Measurements from ENCODE around the gene PDGFA. TPM values are rescaled to one million over a fixed set of nuclear protein-coding genes. Genes with fewer than 3 reads are reported as not detected.
"Not testable (repeated sequence)": the region's sequence is repeated elsewhere in the genome, so short reads cannot be mapped to it uniquely, and the experiment has no call there.

Gene PDGFA
- total RNA-seq, 1 donor from 2014 or later, result 30.0 TPM

DNA sequence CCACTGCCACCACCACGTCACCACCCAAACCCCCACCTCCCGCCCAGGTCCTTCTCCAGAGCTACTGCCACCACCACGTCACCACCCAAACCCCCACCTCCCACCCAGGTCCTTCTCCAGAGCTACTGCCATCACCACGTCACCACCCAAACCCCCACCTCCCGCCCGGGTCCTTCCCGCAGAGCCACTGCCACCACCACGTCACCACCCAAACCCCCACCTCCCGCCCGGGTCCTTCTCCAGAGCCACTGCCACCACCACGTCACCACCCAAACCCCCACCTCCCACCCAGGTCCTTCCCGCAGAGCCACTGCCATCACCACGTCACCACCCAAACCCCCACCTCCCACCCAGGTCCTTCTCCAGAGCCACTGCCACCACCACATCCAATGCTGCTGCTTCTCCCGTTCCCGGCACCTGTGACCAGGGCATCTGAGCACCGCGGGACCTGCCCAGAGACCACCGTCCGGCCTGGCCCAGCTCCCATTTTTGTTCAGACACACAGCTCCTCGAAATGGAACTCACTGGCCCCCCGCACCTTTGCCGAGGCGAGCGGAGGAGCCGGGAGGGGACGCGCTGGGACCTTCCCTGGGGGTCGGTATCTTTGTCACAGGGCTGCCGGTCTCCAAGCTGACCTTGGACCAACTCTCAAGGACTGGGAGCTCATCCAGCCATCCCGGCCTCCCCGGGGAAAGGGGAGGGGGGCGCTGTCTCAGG, 32.7 kb upstream of the PDGFA start:
- DNase-seq, result not testable (repeated sequence)

DNA sequence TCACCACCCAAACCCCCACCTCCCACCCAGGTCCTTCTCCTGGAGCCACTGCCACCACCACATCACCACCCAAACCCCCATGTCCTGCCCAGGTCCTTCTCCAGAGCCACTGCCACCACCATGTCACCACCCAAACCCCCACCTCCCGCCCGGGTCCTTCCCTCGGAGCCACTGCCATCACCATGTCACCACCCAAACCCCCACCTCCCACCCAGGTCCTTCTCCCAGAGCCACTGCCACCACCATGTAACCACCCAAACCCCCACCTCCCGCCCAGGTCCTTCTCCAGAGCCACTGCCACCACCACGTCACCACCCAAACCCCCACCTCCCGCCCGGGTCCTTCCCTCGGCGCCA, 31.9 kb upstream of the PDGFA start:
- not testable (repeated sequence) for DNase-seq

DNA sequence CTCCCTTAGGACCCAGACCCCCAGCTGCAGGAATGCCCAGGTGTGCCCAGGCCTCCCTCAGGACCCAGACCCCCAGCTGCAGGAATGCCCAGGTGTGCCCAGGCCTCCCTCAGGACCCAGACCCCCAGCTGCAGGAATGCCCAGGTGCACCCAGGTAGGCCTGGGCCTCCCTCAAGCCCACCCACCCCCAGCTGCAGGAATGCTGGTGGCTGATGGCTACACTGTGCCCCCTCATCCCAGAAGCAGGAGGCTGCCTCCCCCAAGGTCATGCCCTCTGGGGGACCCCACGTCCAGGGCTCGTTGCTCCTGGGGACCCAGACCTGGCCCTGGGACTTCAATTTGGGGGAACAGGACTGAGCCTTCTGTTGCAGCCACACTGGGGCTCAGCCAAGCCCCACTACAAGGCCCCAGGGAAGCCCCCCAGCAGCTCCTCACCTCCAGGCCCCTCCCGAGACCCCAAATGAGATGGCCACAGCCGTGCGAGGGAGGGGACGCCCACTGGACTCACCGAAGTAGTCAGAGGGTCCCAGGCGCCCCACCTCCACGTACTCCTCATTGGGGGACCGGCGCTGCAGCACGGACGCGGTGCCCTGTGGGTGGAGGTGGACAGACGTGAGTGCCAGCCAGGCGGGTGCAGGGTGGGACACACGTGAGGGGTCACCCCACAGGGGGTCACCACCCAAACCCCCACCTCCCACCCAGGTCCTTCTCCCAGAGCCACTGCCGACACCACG, 31.4 kb upstream of the PDGFA start:
- DNase-seq, result no peak

DNA sequence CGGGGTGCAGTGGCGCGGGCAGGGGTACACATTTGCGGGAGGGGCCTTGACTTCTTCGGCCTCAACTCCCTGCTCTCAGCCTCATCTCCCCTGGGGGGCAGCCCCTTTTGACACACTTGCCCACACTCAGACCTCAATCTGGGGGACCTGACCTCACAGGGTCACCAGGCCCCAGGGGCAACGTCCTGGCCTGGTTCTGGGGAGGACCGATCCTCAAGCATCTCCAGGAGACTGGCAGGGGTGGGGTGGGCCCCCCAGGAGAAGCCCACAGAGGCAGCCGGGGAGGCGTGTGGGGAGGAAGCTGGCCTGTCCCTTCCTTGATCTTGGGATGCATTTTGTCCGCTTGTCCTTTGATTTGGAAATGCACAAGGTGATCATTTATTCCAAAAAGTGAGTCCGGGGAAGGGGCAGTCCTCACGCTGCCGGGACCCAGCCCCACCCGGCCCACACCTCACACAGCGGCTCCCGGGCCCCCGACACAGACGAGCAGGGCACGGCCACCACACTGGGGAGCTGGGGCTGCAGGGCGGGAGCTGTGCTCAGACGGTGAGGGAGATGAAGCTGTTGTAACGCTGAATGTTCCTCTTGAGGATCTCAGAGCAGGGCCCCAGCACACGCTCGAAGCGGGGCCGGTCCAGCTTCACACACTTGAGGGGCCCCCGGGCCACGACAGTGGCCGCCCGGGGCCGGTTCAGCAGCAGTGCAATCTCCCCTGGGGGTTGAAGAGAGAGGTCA, 30.4 kb upstream of the PDGFA start:
- DNase-seq, result no peak

DNA sequence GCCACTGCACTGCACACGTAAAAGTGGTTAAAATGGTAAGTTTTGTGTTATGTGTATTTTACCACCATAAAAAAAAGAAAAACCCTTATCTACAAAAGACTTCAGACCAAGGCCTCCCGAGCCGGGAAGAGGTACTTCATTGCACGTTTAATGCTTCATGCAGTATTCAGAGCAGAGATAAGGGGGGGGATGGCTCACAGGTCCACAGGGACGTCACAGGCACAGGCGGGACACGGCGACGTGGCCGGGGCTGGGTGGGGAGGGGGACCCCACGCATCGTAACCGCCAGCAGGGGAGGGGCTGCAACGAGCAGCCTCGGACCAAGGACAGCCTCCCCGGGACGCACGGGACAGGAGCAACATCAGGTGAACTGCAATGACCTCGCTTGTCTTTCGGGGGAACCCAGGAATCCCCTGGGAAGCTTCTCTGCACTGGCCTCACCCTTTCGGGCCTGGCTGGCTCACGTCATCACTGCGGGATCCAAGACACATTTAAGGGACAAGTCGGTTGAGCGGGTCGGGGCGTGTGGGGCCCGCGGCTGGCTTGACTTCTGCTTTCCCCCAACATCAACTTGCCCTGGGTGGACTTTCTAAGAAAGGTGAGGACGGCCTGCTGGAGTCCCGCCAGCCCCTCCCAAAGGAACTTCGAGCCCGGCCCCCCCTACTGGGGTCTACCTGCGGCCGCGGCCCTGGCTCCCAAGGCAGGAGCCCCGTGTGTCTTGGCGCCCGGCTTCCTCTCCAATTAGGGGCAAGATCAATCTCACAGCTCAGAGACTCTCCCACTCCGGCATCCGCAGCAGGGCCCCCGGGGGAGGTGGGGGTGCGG, 29.6 kb upstream of the PDGFA start:
- DNase-seq, result no peak

DNA sequence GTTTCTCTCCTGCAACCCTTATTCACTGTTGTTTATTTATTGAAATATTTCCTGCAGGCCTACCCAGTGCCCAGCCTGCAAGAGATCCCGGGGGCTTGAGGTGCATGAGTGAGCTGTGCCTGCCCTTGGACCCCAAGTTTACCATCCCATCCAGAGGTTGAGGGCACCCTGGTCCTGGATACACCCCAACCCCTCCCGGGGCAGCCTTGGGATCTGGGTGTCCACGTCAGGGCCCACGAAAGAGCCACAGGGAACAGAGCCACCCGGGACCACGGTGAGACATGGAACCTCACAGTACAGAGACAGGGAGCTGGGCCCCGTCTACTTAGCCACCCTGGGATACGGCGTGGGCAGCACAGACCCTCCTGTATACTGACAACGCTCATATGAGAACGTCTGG, 28.8 kb upstream of the PDGFA start:
- DNase-seq, result no peak

DNA sequence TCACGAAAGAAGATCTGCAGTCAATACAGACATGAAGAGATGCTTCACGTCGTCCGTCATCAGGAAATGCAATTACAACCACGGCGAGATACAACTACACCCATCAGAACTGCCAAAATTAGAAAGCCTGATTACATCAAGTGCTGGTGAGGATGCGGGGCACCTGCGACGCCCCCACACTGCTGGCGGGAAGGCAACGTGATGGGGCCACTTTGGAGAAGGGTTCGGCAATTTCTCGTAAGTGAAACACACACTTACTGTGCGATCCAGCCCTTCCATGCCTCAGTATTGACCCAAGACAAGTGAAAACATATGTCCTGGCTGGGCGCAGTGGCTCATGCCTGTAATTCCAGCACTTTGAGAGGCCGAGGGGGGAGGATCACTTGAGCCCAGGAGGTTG, 25.8 kb upstream of the PDGFA start:
- DNase-seq, result no peak

DNA sequence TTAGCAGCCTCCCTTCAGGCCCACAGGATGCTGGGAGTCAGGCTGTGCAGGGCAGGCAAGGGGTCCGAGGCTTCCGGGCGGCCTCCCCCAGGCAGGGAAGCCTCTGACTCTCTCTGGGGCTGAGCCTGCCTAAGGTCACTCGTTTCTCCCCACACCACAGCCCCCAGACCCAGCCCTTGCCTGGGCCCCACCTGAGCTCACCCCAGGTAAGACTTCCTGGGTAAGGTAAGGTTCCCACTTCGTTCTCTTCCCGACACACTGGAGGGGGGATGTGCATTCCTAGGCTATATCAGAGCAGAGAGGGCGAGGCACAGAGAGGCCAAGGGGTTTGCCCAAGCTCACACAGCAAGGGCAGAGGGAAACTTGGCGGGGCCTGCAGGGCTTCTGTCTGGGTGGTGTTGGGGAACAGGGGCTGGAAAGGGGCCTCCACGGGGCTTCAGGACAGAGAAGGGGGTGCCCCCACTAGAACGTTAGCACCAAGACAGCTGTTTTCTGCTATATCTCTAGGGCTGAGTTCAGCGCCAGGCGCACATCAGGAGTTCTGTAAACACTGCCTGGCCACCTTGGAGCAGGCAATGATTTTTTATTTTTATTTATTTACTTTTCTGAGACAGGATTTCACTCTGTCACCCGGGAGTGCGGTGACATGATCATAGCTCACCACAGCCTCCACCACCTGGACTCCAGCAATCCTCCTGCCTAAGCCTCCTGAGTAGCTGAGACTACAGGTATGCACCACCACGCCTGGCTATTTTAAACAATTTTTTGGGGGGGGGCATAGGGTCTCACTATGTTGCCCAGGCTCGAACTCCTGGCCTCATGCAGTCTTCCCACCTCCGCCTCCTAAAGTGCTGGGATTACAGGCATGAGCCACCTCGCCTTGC, 24.9 kb upstream of the PDGFA start:
- DNase-seq, result no peak

DNA sequence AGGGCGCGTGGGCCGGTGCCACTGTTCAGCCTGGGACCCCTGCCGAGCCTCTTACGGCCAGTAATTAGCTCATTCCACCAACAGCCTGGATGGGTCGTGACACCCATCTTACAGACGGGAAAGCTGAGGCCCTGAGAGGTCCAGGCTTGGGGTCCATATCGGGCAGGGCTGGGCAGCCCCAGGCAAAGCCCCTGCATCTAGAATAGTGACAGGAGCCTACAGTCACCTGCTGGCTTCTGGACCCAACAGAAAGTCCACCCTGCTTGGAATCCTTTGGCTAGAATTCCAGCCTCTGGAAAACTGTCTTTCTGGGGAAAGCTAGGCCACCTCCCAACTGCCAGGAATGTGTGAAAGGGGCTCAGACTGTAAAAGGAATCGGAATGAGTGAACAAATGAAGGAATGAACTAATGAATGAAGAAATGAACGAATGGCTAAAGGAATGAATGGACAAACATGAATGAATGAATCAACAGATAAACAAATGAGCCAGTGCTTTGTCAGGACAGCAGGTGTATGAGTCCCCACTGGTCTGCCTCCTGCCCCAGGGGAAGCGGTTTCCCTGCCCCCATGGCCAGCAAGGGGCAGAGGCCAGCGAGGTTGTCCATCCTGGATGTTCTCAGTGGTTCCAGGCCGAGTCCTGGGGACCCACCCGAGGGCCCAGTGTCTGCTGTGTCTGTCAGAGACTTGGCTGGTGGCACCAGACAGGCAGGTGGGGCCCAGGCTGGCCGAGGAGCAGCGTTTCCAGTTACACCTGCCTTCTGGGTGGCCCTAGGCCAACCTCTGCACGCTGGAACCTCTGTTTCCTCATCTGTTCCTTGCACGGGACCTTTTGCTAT, 24.1 kb upstream of the PDGFA start:
- no peak for DNase-seq

DNA sequence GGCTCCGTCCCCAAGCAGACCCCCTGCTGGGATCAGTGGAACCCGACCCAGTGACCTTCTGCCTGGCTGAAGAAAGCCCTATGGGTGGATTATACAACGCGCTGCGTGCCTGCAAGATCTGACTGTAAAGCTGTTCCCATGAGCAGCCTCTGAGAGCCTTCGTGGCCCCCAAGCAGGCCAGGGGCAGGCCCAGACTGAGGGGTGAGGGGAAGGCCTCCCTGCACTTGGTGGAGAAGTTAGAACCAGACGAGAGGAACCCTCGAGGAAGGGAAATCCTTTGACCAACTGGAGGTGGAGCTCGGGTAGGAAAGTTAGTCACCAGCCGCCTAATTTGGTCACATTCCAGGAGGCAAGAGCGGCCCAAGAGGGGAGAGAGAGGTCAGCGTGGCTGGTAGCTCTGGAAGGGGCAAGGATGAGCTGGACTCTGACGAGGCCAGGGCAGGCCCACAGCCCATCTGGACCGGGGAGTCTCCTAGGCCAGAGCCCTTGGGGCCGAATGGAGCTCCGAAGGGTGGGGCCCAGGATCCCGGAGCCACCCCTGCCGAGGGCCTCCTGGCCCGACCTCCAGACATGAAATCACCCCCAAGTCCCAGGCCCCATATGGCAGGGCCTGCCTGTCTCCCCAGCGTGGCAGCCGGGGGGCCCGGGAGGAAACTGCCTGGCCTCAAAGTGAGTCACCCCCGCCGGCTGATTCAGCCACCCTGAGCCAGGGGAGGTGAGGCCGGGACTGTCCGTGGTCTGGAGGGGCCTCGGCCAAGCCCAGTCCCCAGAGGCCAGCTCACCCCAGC, 23.3 kb upstream of the PDGFA start:
- DNase-seq, result peak; percentile 8

DNA sequence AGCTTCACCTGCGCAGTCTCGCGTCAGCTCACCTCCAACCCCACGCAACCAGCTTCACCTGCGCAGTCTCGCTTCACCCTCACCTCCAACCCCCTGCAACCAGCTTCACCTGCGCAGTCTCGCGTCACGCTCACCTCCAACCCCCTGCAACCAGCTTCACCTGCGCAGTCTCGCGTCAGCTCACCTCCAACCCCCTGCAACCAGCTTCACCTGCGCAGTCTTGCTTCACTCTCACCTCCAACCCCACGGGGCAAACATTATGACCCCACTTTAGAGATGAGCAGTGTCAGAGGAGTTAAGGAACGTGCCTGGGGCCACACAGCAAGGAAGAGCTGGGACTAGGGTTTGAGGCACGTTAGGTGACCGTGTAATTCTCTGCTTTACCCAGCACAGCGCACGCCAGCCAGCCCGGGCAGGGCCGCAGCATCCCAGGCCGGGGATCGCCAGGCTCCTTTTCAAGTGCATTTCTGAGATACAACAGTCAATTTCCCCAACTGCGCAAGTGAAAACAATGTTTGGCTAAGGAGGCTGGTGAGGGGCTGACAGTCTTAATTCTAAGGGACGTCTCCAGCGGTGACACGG, 22.6 kb upstream of the PDGFA start:
- no peak for DNase-seq

DNA sequence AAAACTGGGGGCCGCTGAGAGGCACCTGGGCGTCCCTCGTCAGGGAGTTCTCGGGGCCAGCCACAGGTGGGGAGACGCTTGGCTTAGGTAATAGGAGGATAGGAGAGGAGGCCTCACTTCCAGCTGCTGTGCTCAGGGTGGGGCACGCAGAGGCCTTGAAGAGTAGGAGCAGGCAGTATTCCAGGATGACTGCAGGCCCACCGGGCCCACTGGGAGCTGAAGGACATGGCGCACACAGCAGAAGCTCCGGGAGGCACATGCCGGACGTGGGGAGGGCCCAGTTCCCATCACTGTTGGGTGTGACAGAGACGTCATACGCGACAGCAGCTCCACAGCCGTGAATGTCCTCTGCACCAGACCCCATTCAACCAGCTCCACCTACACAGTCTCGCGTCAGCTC, 22.0 kb upstream of the PDGFA start:
- no peak for DNase-seq

DNA sequence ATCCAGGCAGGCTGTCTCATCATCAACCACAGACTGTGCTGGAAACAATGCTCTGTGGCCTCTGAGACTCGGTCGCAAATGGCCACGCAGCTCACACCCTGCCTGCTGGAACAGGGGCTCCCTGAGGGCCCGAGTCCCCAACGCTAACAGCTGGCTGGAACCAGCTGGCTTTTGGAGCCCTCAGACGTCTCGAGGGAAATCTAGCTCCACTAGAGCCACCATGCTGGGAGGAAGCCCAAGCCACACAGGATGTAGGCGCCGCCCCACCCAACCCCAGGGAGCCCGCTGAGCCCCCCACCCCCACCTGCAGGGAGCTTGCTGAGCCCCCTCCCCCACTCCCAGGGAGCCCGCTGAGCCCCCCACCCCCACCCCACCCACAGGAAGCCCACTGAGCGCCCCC, 21.4 kb upstream of the PDGFA start:
- no peak for DNase-seq

DNA sequence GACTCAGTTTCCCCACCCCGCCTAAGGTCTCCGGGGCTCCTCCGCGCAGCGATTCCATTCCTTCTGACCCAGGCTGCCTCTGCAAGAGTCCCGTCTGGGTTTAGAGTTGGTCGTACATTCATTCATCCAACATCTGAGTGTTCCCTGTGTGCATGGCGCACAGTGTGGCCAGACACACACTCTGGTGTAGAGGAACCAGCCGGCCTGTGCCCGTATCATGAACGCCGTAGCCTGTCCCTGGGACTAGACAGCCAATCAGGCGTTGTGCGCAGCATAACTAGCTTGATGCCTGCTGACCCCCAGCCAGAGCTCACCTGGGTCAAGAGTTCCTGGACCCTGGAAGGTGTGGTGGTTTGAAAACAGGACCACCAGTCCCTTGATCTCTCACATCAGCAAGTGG, 20.9 kb upstream of the PDGFA start:
- no peak for DNase-seq

DNA sequence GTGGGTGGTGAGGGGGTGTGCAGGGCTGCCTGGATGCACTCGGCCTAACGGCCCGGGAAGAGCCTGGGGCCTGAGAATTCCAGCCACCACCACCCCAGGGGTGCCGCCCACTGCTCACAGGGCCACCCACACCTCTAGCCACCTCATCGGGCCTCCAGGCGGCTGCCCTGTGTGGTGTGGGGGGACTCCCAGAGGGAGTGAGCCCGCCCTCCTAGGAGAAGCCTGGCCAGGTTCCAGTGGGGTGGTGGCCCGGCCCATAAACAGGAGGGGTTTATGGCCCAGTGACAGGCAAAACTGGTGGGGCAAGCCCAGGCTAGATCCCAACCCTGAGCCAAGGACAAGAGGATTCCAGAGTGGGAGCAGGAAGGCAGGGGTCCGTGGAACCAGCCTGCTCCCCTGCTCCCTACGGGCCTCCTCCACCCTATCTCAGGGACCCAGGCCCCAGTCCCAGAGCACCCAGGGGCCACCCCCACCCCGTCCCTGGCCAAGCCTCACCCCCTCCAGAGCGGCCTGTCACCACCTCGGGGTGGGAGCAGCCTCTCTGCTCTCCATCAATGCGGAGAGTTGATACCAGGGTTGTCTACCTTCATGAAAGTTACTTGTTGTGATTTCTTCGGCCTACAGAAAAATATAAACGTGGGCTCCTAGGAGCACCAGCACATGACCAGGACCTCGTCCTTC, 20.2 kb upstream of the PDGFA start:
- DNase-seq, result no peak

DNA sequence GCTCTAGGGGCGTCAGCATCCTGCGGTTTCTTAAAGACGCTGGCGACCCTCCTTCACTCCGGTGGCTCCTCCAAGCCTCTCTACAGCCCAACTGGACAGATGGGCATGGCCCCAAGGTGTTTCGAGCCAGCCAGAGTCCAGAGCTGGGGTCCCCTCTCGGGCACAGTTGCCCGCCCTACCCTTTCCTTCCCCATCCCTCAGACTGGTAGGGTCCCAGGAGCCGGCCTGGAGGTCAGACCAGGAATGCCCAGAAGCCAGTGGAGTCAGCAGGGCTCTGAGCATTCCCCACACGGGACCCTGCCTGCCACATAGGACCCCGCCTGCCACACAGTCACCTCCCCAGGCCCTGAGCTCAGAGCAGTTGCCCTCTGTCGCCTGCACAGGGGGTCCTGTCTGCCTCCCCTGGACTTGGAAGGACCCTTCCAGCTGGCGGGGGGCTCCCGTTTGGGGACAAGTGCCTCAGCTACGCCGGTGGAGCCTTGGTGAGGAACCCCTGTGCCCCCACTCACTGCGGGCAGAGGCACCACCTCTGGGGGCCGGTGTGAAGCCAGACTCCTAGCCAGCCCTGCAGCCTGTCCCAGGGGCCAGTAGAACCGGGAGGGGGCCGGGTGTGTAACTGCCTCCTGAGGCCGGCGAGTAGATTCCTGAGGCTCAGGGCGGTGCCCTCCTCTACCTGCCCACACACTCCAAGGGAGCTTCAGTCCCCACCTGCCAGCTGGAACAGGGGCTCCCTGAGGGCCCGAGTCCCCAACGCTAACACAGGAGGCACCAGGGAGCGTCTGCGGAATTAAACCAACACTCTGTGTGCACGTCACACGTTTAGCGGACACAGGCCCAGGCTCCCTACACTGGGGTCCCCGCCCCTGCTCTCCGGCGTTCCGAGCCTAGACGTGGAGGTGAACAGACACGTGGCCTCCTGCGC, 19.4 kb upstream of the PDGFA start:
- no peak for DNase-seq

DNA sequence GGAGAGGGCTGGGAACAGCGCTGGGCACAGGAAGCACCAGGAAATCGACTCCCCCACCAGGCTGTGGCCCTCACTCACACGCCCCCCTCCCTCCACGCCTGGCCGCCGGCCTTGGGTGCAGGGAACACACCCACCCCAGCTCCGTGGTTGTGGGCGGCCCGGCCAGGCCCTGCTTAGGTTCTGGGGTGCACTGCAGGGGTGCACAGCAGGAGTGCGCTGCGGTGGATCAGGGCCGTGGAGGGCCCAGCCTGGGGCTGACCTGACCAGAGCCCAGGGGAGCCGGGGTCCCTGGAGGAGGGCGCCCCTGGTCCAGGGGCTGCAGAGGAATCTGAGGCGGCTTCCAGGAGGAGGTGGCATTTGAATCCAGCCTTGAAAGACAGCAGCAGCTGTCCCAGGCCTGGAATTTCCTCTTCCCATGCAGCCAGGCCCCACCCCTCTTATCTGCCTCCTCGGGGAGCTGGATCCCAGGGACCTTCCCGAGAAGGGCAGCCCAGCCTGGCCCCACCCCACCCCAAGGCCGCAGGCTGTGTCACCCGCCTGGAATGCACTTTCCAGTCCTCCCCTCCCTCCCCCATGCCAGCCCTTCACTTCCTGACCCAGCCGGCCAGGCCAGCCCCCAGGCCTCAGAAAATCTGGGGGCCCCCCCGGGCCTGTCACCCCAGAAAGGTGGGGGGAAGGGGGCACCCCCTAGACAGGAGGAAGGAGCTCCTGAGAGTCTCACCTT, 18.4 kb upstream of the PDGFA start:
- DNase-seq, result no peak

Data from skin of body (tissue), 2 donors.